HepG2 (cell line): ENCODE data around the gene RPL27A. TPM values are rescaled to one million over a fixed set of nuclear protein-coding genes. Genes with fewer than 3 reads are reported as not detected.

Source experiments
- CENPBD1 ChIP-seq: sonication (generic); formaldehyde crosslinking; IDR thresholded peaks from 2 replicates; pipeline ENCODE4 v1.8.0; 2022; ENCODE audit warnings: missing genetic modification reagents, low read depth, mild to moderate bottlenecking, borderline replicate concordance
- HDAC1 ChIP-seq: sonication (generic); formaldehyde crosslinking; IDR thresholded peaks from 2 replicates; pipeline ENCODE4 v1.5.1; 2020; ENCODE audit warnings: mild to moderate bottlenecking, missing genetic modification reagents
- NBN ChIP-seq: fragments of 450-650 bp; conservative IDR thresholded peaks from 2 replicates; pipeline ENCODE4 v1.6.1; 2017
- TCF7L2 ChIP-seq: IDR thresholded peaks from 2 replicates; pipeline ENCODE4 v1.6.1; 2011; ENCODE audit warnings: mild to moderate bottlenecking, low read depth, low read length, moderate library complexity
- THRA ChIP-seq: sonication (generic); formaldehyde crosslinking; IDR thresholded peaks from 2 replicates; pipeline ENCODE4 v1.4.0; 2020; ENCODE audit warnings: missing genetic modification reagents, borderline replicate concordance
- ZBTB7A ChIP-seq: sonication (generic); formaldehyde crosslinking; IDR thresholded peaks from 2 replicates; pipeline ENCODE4 v1.8.0; 2022; ENCODE audit warnings: mild to moderate bottlenecking, missing genetic modification reagents
- ZFY ChIP-seq: sonication (generic); formaldehyde crosslinking; IDR thresholded peaks from 2 replicates; pipeline ENCODE4 v1.4.0; 2020; ENCODE audit warnings: missing genetic modification reagents
- ZNF407 ChIP-seq: sonication (generic); formaldehyde crosslinking; IDR thresholded peaks from one replicate; pipeline ENCODE4 v1.5.1; 2020; ENCODE audit warnings: mild to moderate bottlenecking, missing genetic modification reagents; ENCODE audit errors: not compliant biosample characterization
- ZNF746 ChIP-seq: sonication (generic); formaldehyde crosslinking; IDR thresholded peaks from 2 replicates; pipeline ENCODE4 v1.8.0; 2022; ENCODE audit warnings: mild to moderate bottlenecking, missing genetic modification reagents
- ZNF761 ChIP-seq: sonication (generic); formaldehyde crosslinking; conservative IDR thresholded peaks from 2 replicates; pipeline ENCODE4 v1.4.0; 2020; ENCODE audit warnings: mild to moderate bottlenecking, missing genetic modification reagents
- ZNF776 ChIP-seq: sonication (generic); formaldehyde crosslinking; IDR thresholded peaks from 2 replicates; pipeline ENCODE4 v1.4.0; 2020; ENCODE audit warnings: mild to moderate bottlenecking, missing genetic modification reagents
- polyA plus RNA-seq, 8 experiments: library from polyadenylated mRNA; depleted of rRNA in 3 of 8; stranded (reverse) in 7 of 8; unstranded in 1 of 8; fragments of >200 nt; fragmentation: Illumina TruSeq in 4 of 8; extraction: Trizol in 4 of 8; gene quantifications; 2 replicates each; pipeline versions ENCODE4 v1.2.1 to v1.2.3, GENCODE V29; 2011 to 2016; ENCODE audit warnings: low read depth in 4 of 8, missing spikeins in 1 of 8, mixed read lengths in 1 of 8; ENCODE audit not compliant: insufficient read depth in 1 of 8
- total RNA-seq, 5 experiments: library from RNA; depleted of rRNA; stranded (reverse); fragments of >200 nt; fragmentation: Illumina TruSeq; extraction: Trizol; gene quantifications; 2 replicates each; pipeline ENCODE4 v1.2.3, GENCODE V29; 2016; ENCODE audit warnings: low read depth in 1 of 5
- TF ChIP-seq, protein P1 (sequence below): sonication (generic); formaldehyde crosslinking; IDR thresholded peaks from 2 replicates; pipeline ENCODE4 v1.4.0; 2020; ENCODE audit warnings: missing genetic modification reagents

RPL27A gene
- total and polyA plus RNA-seq, 2 of the 13 experiments (the other 11 are each of a cell fraction or from before 2014, with no cell fraction given), result 1,531 to 2,153 TPM

DNA sequence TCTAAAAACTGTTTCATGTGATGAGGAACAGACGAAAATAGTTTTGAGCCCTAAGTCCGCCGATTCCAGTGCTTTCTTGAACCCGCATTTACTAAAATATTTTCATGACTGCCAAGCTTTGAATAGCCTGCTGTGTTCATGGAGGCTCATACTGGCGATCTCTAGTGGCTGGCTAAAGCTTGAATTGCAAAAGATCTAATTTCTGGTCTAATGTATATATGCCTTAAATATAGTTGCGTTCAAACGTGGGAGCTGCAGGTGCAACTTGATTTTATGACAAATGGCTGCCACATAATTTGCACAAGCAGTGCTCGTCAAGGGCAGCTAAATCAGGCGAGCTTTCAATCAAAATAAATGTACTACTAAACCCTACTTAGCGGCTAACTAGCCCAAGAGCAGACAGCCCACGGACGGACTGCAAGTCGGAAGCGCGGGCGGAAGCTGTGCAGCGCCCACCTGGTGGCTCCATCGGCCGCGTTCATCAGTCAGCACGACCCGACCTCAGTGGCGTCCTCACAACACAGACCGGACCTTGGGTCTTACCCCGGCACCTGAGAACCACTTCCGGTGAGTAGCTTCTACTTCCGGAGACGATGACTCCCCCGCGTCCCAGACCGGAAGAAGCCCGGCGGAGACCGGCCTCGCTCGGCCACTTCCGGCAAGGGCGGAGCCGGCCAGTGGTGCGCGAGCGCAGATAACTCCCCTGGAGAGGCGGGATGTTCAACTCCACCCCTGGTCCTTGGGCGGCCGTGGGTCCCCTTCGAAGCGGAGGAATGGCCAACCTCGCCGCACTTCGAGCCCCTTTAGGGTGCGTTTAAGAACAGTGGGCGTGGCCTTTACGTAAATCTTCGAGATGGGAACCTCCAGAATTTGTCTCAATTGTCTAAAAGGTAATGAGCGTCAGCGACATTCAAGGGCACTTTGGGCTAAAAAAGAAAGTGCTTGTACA, 6.1 kb downstream of the RPL27A start (continued):
- TF ChIP-seq, protein P1, sequence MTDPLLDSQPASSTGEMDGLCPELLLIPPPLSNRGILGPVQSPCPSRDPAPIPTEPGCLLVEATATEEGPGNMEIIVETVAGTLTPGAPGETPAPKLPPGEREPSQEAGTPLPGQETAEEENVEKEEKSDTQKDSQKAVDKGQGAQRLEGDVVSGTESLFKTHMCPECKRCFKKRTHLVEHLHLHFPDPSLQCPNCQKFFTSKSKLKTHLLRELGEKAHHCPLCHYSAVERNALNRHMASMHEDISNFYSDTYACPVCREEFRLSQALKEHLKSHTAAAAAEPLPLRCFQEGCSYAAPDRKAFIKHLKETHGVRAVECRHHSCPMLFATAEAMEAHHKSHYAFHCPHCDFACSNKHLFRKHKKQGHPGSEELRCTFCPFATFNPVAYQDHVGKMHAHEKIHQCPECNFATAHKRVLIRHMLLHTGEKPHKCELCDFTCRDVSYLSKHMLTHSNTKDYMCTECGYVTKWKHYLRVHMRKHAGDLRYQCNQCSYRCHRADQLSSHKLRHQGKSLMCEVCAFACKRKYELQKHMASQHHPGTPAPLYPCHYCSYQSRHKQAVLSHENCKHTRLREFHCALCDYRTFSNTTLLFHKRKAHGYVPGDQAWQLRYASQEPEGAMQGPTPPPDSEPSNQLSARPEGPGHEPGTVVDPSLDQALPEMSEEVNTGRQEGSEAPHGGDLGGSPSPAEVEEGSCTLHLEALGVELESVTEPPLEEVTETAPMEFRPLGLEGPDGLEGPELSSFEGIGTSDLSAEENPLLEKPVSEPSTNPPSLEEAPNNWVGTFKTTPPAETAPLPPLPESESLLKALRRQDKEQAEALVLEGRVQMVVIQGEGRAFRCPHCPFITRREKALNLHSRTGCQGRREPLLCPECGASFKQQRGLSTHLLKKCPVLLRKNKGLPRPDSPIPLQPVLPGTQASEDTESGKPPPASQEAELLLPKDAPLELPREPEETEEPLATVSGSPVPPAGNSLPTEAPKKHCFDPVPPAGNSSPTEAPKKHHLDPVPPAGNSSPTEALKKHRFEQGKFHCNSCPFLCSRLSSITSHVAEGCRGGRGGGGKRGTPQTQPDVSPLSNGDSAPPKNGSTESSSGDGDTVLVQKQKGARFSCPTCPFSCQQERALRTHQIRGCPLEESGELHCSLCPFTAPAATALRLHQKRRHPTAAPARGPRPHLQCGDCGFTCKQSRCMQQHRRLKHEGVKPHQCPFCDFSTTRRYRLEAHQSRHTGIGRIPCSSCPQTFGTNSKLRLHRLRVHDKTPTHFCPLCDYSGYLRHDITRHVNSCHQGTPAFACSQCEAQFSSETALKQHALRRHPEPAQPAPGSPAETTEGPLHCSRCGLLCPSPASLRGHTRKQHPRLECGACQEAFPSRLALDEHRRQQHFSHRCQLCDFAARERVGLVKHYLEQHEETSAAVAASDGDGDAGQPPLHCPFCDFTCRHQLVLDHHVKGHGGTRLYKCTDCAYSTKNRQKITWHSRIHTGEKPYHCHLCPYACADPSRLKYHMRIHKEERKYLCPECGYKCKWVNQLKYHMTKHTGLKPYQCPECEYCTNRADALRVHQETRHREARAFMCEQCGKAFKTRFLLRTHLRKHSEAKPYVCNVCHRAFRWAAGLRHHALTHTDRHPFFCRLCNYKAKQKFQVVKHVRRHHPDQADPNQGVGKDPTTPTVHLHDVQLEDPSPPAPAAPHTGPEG (CRISPR knock-in tag), result peak; percentile 90
- TF ChIP-seq HDAC1 (CRISPR knock-in tag), result peak; percentile 89
- no peak for TF ChIP-seq TCF7L2
- TF ChIP-seq ZFY, result peak; percentile 73; the same call in 1 of the 2 replicates
- TF ChIP-seq ZNF761 (CRISPR knock-in tag), result peak; percentile 93
- no peak for TF ChIP-seq NBN
- TF ChIP-seq ZNF776 (CRISPR knock-in tag), result no peak
- no peak for TF ChIP-seq CENPBD1 (CRISPR knock-in tag)
- TF ChIP-seq THRA (CRISPR knock-in tag), result peak; percentile 60; the same call in 1 of the 2 replicates
- TF ChIP-seq ZNF746, result peak; percentile 24; the same call in 1 of the 2 replicates
- peak; percentile 58 for TF ChIP-seq ZNF407
- no peak for TF ChIP-seq ZBTB7A (CRISPR knock-in tag)
